Hepatic stellate cell (primary cell): Measurements from ENCODE around the gene PBX3.

Experiments used
- DNase-seq: peaks from one replicate; pipeline ENCODE4 v3.0.0; 2011; ENCODE audit warnings: low spot score

The PBX3 gene

GRCh38 chr9:125996791-125997190, 249.6 kb downstream of the PBX3 start:
- DNase-seq = no peak

- DNase-seq = no peak
Measured at GRCh38 chr9:125997196-125997823, 250.1 kb downstream of the PBX3 start.

GRCh38 chr9:125998837-125999503, 251.8 kb downstream of the PBX3 start:
- no peak for DNase-seq

- DNase-seq = no peak
Measured at GRCh38 chr9:125999504-125999881, 252.3 kb downstream of the PBX3 start.

- no peak for DNase-seq
Measured at GRCh38 chr9:126000256-126000655, 253.1 kb downstream of the PBX3 start.

DNA sequence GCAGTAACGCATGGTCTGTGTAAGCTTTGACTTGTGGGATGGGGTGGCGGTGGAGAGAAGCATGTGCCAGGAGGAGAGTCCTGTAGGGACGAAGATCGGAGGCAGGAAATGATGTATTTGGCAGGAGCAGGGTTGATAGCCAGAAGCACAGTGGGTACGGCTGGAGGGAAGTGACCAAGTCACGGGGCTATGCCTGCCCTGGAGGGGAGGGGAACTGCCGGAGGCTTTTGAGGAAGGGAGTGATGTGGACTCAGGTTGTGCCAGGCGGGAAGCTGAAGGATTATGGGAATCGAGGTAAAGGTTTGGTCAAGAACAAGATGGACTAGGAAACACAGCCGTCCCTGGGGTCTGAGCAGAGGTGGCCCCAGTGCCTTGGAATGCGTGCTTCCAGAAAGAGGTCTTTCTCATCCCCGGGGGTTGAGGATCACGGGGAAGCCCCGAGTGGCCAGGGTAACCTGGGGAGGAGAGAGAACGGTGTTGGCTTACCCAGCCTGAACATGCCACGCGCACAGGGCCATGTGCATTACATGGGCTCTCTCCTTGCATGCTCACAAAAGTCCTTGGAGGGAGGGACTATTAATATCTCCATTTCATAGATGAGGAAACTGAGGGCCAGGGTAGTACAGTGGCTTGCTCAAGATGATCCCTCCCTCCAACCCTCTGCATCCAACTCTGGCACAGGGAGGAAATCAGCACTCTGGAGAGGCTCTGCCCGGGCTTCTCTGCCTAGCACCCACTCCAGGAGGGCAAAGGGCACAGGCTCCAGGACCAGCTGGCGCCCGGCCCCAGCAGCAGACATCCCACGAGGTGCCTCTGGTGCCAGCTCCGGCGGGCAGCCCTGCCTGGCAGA, 253.8 kb downstream of the PBX3 start:
- no peak for DNase-seq

DNA sequence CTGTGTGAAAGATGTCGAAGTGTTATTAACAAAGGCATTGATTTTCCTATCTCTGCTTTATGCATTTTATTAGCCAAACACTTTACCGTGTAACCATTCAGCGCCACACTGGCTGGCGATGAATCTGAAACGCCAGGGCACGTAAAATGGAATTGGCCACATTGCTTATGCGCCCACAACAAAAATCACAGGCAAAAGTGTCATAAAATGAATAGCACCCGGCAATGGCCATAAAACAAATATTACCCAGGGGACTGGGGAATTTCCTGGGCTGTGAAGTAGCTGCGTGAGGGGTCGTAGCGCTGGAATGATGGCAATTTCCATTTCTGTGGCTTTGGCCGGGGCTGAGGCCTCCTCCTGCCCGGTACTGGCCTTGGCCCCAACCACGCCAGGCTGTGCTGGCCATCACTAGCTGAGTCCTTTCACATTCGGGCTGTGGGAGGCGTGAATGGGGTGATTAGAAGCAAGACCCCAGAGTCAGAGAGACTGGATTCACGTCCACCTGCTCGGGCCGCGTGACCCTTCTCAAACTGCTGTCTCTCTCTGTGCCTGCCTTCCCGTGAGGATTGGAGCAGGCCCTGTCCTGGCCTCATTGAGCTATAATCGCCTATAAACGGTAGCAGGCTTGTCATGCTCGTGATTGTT, 254.5 kb downstream of the PBX3 start:
- DNase-seq = no peak

DNA sequence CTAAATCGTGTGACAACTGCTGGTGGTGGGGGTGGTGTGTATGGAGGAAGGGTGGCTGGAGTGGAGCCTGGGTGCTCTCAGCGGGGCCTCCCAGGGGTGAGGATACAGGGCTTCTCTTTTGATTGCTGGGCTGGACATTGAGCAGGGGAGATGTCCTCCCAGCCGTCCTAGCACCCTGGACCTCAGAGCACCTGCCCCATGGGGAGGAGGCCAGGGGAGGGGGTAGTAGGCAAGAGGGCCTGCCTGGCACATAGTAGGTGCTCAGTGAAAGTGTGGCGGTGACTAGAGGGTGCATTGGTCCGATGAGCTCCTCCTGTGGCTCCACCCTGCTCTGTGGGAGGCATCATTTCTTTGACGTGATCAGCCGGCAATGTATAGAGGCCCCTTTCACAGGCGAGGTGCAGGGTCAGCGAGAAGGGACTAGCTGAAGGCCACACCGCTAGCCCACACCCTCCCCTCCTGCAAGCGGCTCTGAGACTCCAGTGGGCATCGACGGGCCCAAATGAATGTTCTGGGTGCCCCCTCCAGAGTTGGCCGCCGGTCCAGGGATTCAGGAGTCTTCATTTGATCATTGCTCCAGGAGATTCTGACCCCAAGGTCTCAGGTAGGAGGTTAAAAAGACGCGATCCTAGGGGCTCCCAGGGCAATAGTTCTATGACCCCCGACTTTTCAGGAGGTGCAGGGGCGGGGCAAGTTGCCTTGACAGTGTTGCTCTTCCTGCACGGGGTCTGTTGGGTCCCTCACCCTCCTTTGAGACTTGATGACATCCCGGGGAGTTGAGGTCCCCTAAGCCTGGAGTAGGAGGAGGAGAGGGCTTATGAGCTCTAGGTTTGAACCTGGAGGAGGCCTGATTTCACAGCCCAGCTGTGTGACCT, 255.5 kb downstream of the PBX3 start:
- DNase-seq = no peak

DNA sequence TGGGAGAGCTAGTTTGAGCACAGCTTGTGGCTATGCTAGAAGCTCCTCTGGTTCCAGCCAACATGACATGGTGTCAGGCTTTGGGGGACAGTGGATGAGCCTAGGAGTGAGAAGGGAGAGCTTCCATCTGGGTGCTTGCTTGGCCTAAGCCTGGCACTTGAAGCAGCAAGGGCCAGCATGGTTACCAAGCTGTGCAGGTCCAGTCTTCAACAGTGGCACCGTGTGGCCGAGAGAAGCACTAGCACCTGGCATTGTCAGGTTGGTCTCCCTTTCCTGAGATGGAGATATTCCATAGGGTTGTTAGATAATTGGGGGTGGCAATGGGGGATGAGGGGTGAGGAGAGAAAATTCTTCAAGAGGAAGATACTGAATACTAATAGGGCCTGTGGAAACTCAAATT, 261.9 kb downstream of the PBX3 start:
- no peak for DNase-seq

DNA sequence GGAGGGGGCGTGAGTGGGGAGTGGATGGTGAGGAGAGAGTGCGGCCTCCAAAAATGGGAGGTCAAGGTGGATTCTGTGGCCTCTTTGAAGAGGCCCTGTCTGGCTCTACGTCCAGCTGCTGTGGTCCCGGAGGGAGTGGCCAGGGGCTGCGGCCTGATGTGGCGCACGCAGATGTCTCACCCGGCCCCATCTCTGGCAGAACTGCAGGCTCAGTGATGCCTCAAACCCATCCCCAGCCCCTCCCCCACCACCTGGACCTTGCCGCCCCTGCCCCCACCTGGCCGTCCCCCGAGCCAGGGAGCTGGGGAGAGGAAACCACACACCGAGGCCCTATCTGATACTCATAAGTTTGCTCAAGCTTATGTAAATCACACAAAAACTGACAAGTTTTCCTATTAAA, 267.6 kb downstream of the PBX3 start:
- DNase-seq = no peak

DNA sequence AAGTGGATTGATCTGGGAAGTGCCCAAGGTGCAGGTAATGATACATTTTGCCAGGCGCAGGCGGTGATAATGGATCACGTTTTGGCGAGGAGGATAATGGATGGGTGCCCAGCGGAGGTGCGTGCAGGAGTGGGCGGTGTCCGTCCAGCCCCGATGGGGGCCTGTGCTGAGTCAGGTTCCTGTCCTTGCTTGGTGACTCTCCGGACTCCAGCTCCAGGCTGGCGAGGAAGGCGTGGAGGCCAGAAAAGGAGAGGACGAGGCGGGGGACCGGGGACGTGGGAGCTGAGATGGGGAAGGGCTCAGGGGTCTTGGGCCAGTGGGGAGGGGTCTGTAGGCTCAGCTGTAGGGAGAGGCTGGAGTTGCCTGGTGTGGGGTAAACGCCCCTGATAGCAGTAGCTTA, 268.3 kb downstream of the PBX3 start:
- no peak for DNase-seq

- no peak for DNase-seq
Measured at GRCh38 chr9:126016579-126017290, 269.6 kb downstream of the PBX3 start.
